Endothelial cell of umbilical vein (primary cell): ENCODE results near the gene FGD5.

Source experiments
- CTCF ChIP-seq, 2 donors: IDR thresholded peaks; 1 replicate in 1 of 2; 2 replicates in 1 of 2; pipeline ENCODE4 v1.5.1; 2011; ENCODE audit warnings: low read length in 2 of 2, mild to moderate bottlenecking in 2 of 2, moderate library complexity in 2 of 2, control low read depth in 1 of 2, inconsistent platforms in 1 of 2, low read depth in 1 of 2; ENCODE audit not compliant: insufficient read depth in 1 of 2; ENCODE audit errors: extremely low read depth in 1 of 2
- EZH2 ChIP-seq: IDR thresholded peaks from 2 replicates; pipeline ENCODE4 v1.6.1; 2012; ENCODE audit warnings: borderline replicate concordance, low read depth, mild to moderate bottlenecking, moderate library complexity, low read length, inconsistent platforms; ENCODE audit not compliant: severe bottlenecking
- FOS ChIP-seq: IDR thresholded peaks from 2 replicates; pipeline ENCODE4 v1.6.1; 2011; ENCODE audit warnings: mild to moderate bottlenecking, low read length, moderate library complexity, borderline replicate concordance; ENCODE audit not compliant: insufficient read depth
- JUN ChIP-seq: IDR thresholded peaks from 2 replicates; pipeline ENCODE4 v1.6.1; 2011; ENCODE audit warnings: borderline replicate concordance, low read depth; ENCODE audit not compliant: insufficient read length, insufficient read depth
- MAX ChIP-seq: IDR thresholded peaks from 2 replicates; pipeline ENCODE4 v1.6.1; 2011; ENCODE audit not compliant: insufficient read depth, insufficient read length
- POLR2A ChIP-seq: IDR thresholded peaks from 2 replicates; pipeline ENCODE4 v1.6.1; 2012; ENCODE audit warnings: low read depth, mild to moderate bottlenecking, control low read depth, low read length
- POLR2AphosphoS5 ChIP-seq: IDR thresholded peaks from 2 replicates; pipeline ENCODE4 v1.6.1; 2012; ENCODE audit warnings: low read depth, mild to moderate bottlenecking, control low read depth, low read length, moderate library complexity; ENCODE audit not compliant: insufficient read depth

GRCh38 chr3:14922863-14923262 lies 104.1 kb downstream of the FGD5 start:
- no peak for TF ChIP-seq POLR2A
- TF ChIP-seq CTCF (IDR thresholded peaks at IDR 0.05; ENCODE audit: extremely low read depth in 1 of 2, insufficient read depth in 1 of 2, low read depth in 1 of 2, low read length in 2 of 2), result no peak
- TF ChIP-seq POLR2AphosphoS5, result no peak
- no peak for TF ChIP-seq MAX
- no peak for TF ChIP-seq EZH2
- TF ChIP-seq JUN, result no peak
- TF ChIP-seq FOS, result no peak
